22Rv1 (cell line): Measurements from ENCODE around the gene JAML.

Source experiments
- CTCF ChIP-seq: fragments of 450-650 bp; IDR thresholded peaks from 2 replicates; pipeline ENCODE4 v1.5.1; 2017; ENCODE audit warnings: mild to moderate bottlenecking
- ZFX ChIP-seq: fragments of 450-650 bp; IDR thresholded peaks from 2 replicates; pipeline ENCODE4 v1.6.1; 2017; ENCODE audit warnings: antibody characterized with exemption, borderline replicate concordance

- TF ChIP-seq CTCF (no peak), ZFX (no peak)
Observed at GRCh38 chr11:118227865-118228785, 3.3 kb upstream of the JAML start.
